ENCODE results near the gene NSG1.

NSG1 gene

GRCh38 chr4:4396628-4397440, 9.9 kb downstream of the NSG1 start:
- DNase-seq (ENCODE audit: low read depth): no peak

GRCh38 chr4:4397441-4397819, 10.5 kb downstream of the NSG1 start:
- DNase-seq (ENCODE audit: low read depth): no peak

- no peak for DNase-seq (ENCODE audit: low read depth)
Measured at GRCh38 chr4:4398430-4398829, 11.5 kb downstream of the NSG1 start.

GRCh38 chr4:4401036-4401435, 14.1 kb downstream of the NSG1 start:
- DNase-seq (ENCODE audit: low read depth): no peak

- peak; percentile 79 for DNase-seq (ENCODE audit: low read depth)
Measured at GRCh38 chr4:4402966-4403365, 16.1 kb downstream of the NSG1 start.

- no peak for DNase-seq (ENCODE audit: low read depth)
Measured at GRCh38 chr4:4405358-4405962, 18.6 kb downstream of the NSG1 start.

- peak; percentile 17 for DNase-seq (ENCODE audit: low read depth)
Measured at GRCh38 chr4:4406455-4407298, 19.8 kb downstream of the NSG1 start.

- no peak for DNase-seq (ENCODE audit: low read depth)
Measured at GRCh38 chr4:4407299-4408131, 20.6 kb downstream of the NSG1 start.

- no peak for DNase-seq (ENCODE audit: low read depth)
Measured at GRCh38 chr4:4408132-4408523, 21.2 kb downstream of the NSG1 start.

GRCh38 chr4:4408576-4409335, 21.9 kb downstream of the NSG1 start:
- DNase-seq (ENCODE audit: low read depth): no peak

- no peak for DNase-seq (ENCODE audit: low read depth)
Measured at GRCh38 chr4:4409416-4410115, 22.7 kb downstream of the NSG1 start.

- DNase-seq (ENCODE audit: low read depth): no peak
Measured at GRCh38 chr4:4410271-4410670, 23.4 kb downstream of the NSG1 start.

- no peak for DNase-seq (ENCODE audit: low read depth)
Measured at GRCh38 chr4:4411906-4412305, 25.0 kb downstream of the NSG1 start.

GRCh38 chr4:4412641-4413372, 25.9 kb downstream of the NSG1 start:
- no peak for DNase-seq (ENCODE audit: low read depth)

GRCh38 chr4:4413373-4413725, 26.4 kb downstream of the NSG1 start:
- DNase-seq (ENCODE audit: low read depth): no peak

- DNase-seq (ENCODE audit: low read depth): no peak
Measured at GRCh38 chr4:4413806-4414205, 26.9 kb downstream of the NSG1 start.

GRCh38 chr4:4415107-4415805, 28.4 kb downstream of the NSG1 start:
- no peak for DNase-seq (ENCODE audit: low read depth)

- DNase-seq (ENCODE audit: low read depth): no peak
Measured at GRCh38 chr4:4415806-4416805, 29.2 kb downstream of the NSG1 start.

Measured in EH (cell line).